ENCODE results near the gene IGFBP3. TPM values are rescaled to one million over a fixed set of nuclear protein-coding genes. Genes with fewer than 3 reads are reported as not detected.

IGFBP3 gene
- total RNA-seq, 1 experiment from 2014 or later, result 2.9 TPM

GRCh38 chr7:45890125-45890901, 30.8 kb downstream of the IGFBP3 start:
- Mint-ChIP-seq H3K4me3 (no peak overlapping the region), H3K27me3 (ENCODE audit: low read depth) (peaks cover 54% of the 10 kb centered on the region), H3K36me3 (no peaks in the 10 kb centered on the region), H3K4me1 (peaks cover 16% of the 10 kb centered on the region), H3K27ac (no peak overlapping the region), H3K9me3 (no peaks in the 10 kb centered on the region)
- DNase-seq (ENCODE audit: low spot score) (no peak), ATAC-seq (no peak)
- ChIA-PET POLR2A (no interaction called here), CTCF (interaction anchor here (0.7 to 2.1 kb wide), 12 partner anchors 8 to 467 kb away, joined by 3 to 12 read pairs (median 6); partner anchors contain the start of gene IGFBP3)
- TF ChIP-seq GABPB1 (CRISPR knock-in tag; IDR thresholded peaks at IDR 0.05) (0 out of 2 replicates have a peak, but pooled peaks have one; percentile 22), PRRX2 (CRISPR knock-in tag; IDR thresholded peaks at IDR 0.05) (no peak), IRF1 (CRISPR knock-in tag; IDR thresholded peaks at IDR 0.05) (no peak), SP1 (CRISPR knock-in tag; conservative IDR thresholded peaks at IDR 0.05) (no peak), ZNF396 (CRISPR knock-in tag; IDR thresholded peaks at IDR 0.05; ENCODE audit: borderline replicate concordance) (no peak), CREM (CRISPR knock-in tag; IDR thresholded peaks at IDR 0.05) (no peak)

- DNase-seq (ENCODE audit: low spot score), result no peak
- H3K4me3 Mint-ChIP-seq, result peak overlapping the region; percentile 62
- H3K36me3 Mint-ChIP-seq, result no peaks in the 10 kb centered on the region
- no peaks in the 10 kb centered on the region for H3K9me3 Mint-ChIP-seq
- no peak for ATAC-seq
- H3K4me1 Mint-ChIP-seq, result peaks cover 16% of the 10 kb centered on the region
- CTCF ChIA-PET, result interaction anchor here (1.0 to 2.5 kb wide), 7 partner anchors 18 to 458 kb away, joined by 4 to 13 read pairs (median 9); partner anchors contain the start of gene IGFBP3
- H3K27me3 Mint-ChIP-seq (ENCODE audit: low read depth), result peaks cover 57% of the 10 kb centered on the region
- no peak overlapping the region for H3K27ac Mint-ChIP-seq
- POLR2A ChIA-PET, result interaction anchor here (1.0 kb wide), 1 partner anchor 1291 kb away, joined by 3 read pairs; no protein-coding TSS in a partner anchor
- no peak for TF ChIP-seq IRF2 (CRISPR knock-in tag; IDR thresholded peaks at IDR 0.05; ENCODE audit: borderline replicate concordance, low read depth)
- TF ChIP-seq ZNF423 (CRISPR knock-in tag; IDR thresholded peaks at IDR 0.05), result peak; percentile 80
Observed at GRCh38 chr7:45889367-45890067, 31.6 kb downstream of the IGFBP3 start.

GRCh38 chr7:45888993-45889366, 32.1 kb downstream of the IGFBP3 start:
- ChIA-PET CTCF (interaction anchor here (1.0 to 2.5 kb wide), 5 partner anchors 17 to 33 kb away, joined by 4 to 13 read pairs (median 9); partner anchors contain the start of gene IGFBP3), POLR2A (interaction anchor here (1.0 kb wide), 1 partner anchor 1291 kb away, joined by 3 read pairs; no protein-coding TSS in a partner anchor)
- peaks cover 61% of the 10 kb centered on the region for H3K27me3 Mint-ChIP-seq (ENCODE audit: low read depth)
- H3K4me1 Mint-ChIP-seq, result peaks cover 16% of the 10 kb centered on the region
- ATAC-seq, result peak; percentile 62
- no peak for DNase-seq (ENCODE audit: low spot score)
- H3K9me3 Mint-ChIP-seq, result no peaks in the 10 kb centered on the region
- no peaks in the 10 kb centered on the region for H3K36me3 Mint-ChIP-seq
- TF ChIP-seq JUN (CRISPR knock-in tag; IDR thresholded peaks at IDR 0.05) (no peak), MAX (CRISPR knock-in tag; IDR thresholded peaks at IDR 0.05) (no peak), FOXK1 (CRISPR knock-in tag; IDR thresholded peaks at IDR 0.05) (no peak), HMGA2 (CRISPR knock-in tag; IDR thresholded peaks at IDR 0.05) (no peak), ERG (CRISPR knock-in tag; IDR thresholded peaks at IDR 0.05) (no peak), ZNF232 (CRISPR knock-in tag; IDR thresholded peaks at IDR 0.05) (no peak), MXD4 (CRISPR knock-in tag; IDR thresholded peaks at IDR 0.05; ENCODE audit: borderline replicate concordance) (no peak), ATF1 (CRISPR knock-in tag; IDR thresholded peaks at IDR 0.05) (no peak), ZNF396 (CRISPR knock-in tag; IDR thresholded peaks at IDR 0.05; ENCODE audit: borderline replicate concordance) (no peak), CREM (CRISPR knock-in tag; IDR thresholded peaks at IDR 0.05) (no peak), USF1 (CRISPR knock-in tag; IDR thresholded peaks at IDR 0.05) (no peak), ESRRA (CRISPR knock-in tag; IDR thresholded peaks at IDR 0.05; ENCODE audit: borderline replicate concordance) (no peak), GTF2I (CRISPR knock-in tag; conservative IDR thresholded peaks at IDR 0.05) (no peak), ATF2 (CRISPR knock-in tag; IDR thresholded peaks at IDR 0.05; ENCODE audit: borderline replicate concordance, low read depth) (no peak)
- H3K27ac Mint-ChIP-seq, result no peak overlapping the region
- peak overlapping the region; percentile 62 for H3K4me3 Mint-ChIP-seq
